Stimulated activated CD8-positive, alpha-beta memory T cell treated with anti-CD3 and anti-CD28 coated beads, Interleukin-4, amount 100 ng/mL, for 24 hours (primary cell): ENCODE results near the gene ASAP3.

ENCODE experiments used
- DNase-seq: peaks from one replicate; pipeline ENCODE4 v3.0.0-alpha.2; 2020; ENCODE audit warnings: low read depth

ASAP3 gene

DNA sequence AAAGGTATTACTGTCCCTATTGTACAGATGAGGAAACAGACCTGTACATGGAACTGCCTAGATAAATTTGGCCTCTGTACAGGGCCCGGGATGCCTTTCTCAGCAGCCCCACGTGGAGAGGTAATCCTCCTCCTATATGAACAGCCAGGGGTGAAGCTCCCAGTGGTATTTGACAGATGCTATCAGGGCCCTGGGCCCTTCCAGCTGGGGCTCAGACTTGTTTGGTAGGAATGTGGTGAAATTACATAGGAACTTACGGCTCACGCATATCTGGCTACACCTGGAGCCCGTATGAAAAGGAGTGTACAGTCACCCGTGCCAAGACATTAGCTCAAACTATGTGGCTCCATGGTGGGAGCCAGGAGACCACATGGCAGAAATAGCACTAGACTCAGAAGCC lies 34.7 kb downstream of the ASAP3 start:
- no peak for DNase-seq

- DNase-seq, result no peak
Observed at GRCh38 chr1:23448846-23449245, 35.1 kb downstream of the ASAP3 start.

GRCh38 chr1:23446661-23447310 lies 37.2 kb downstream of the ASAP3 start:
- DNase-seq, result no peak

DNA sequence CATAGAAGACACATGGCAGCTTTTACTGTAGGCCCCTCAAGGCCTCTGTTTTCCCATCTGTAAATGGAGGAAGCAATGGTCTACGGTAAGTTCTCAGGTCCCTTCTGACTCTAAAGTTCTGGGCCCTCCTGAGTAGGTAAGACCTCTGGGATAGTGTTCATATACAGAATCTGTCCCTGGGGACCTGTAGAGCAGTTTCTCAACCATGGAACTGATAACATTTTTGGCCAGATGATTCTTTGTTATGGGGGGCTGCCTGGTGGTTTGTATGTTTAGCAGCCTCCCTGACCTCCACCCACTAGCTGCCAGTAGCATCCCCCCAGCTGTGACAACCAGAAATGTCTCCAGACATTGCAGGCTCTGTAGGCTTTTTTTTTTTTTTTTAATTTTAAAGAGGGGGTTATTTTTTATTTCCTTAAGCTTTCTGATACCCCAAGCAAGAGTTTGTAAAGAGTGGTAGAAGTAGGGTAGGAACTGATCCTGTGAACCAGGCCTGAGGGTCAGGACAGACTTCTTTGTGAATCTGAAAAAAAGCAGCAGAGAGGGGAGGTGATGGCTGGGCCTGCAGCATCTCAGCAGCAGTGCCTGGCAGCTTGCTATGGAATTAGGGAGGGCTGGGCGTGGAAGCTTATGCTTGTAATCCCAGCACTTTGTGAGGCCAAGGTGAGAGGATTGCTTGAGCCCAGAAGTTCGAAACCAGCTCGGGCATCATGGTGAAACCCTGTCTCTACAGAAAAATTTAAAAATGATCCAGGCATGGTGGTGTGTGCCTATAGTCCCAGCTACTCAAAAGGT lies 39.2 kb downstream of the ASAP3 start:
- DNase-seq, result no peak

- no peak for DNase-seq
Observed at GRCh38 chr1:23444104-23444533, 39.9 kb downstream of the ASAP3 start.

DNA sequence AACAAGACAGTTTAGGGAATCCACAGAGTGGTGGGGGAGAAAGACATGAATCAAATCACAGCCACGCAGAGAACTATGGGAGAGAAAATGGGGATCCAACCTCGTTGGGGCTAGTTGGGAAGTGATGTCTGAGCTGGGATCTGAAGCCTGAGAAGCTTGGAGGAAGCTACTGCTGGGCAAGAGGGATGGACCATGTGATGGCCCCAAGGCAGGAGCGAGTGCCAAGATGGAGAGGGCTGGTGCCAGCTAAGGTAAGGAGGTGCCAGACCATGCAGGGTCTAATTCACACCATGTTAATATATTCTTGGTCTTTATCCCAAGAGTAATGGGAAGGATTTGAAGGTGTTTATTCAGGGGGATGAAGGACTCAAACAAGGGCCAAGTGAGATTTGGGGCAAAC lies 41.2 kb downstream of the ASAP3 start:
- DNase-seq, result no peak

GRCh38 chr1:23441446-23442148 lies 42.4 kb downstream of the ASAP3 start:
- DNase-seq, result no peak

GRCh38 chr1:23438545-23438944 lies 45.4 kb downstream of the ASAP3 start:
- DNase-seq, result no peak

GRCh38 chr1:23437355-23437664 lies 46.7 kb downstream of the ASAP3 start:
- no peak for DNase-seq

DNA sequence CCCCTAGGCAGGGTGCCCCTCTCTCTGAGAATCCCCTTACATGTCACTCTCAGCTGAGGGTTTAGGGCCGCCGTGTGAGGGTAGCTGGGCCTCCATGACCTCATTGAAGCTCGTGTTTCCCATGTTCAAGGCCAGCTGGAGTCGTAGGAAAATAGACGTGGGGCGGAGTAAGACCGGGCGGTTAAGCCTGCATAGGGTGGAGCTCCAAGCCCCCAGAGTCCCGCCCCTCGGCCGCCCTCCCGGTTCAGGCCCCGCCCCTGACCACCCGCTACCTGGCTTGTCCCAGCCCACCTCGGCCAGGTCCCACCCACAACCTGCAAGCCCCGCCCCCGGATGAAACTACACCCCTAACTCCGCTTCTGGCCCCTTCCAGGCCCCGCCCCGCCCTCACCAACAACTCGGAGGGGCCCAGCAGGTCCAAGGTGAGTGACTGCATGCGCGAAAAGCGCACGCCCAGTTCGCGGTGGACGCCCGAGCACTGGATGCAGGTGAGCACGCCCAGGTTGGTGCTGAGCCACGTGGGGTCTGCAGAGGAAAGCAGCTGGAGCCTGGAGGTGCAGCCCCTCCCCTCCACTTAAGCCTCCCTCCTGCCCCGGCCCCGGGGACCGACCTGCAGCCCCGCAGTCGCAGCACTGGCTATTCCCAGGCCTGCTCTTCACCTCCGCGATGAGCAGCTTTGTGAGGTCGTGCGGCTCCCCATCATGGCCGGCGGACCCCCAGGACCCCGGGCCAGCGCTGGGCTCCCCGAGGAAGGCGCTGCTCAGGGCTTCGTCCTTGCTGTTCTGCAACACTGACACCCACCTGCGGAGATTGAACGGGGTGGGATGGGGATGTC lies 47.2 kb downstream of the ASAP3 start:
- DNase-seq, result no peak

- DNase-seq, result no peak
Observed at GRCh38 chr1:23434260-23434775, 49.7 kb downstream of the ASAP3 start.

DNA sequence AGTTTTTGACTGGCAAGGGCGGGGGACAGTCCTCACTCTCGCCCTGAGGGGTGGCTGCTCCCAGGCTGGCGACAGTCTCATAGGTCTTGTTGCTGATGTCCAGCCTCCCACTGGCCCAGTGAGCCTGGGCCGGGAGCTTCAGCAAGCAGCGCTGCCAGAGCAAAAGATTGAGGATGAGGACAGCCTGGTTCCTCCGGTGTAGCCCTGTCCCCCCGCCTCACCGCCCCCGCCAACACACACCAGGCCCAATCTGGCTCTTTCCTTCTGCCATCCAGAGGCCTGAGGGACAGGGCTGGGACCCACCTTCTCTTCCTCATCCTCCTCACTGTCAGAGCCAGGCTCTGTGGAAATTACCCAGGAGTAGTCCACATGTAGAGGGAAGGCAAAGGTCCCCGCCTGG lies 50.9 kb downstream of the ASAP3 start:
- DNase-seq, result no peak

DNA sequence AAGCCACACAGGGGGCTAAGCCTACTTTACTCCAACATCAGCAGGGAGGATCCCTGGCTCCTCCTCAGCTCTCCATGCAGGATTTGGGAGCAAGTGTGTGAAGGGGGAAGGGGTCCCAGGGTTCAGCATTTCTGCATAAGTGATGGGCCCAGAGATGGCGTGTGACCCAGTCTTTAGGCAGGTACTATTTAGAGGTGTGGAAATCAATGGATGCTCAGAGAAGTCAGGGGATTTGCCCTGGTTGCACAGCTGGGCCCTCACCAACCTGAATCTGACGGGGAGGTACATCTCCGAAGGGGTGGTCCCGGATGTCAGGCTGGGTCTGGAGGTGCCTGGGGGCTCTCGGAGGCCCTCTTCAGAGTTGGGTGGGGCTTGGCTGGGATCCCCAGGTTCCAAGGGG lies 52.5 kb downstream of the ASAP3 start:
- no peak for DNase-seq

DNA sequence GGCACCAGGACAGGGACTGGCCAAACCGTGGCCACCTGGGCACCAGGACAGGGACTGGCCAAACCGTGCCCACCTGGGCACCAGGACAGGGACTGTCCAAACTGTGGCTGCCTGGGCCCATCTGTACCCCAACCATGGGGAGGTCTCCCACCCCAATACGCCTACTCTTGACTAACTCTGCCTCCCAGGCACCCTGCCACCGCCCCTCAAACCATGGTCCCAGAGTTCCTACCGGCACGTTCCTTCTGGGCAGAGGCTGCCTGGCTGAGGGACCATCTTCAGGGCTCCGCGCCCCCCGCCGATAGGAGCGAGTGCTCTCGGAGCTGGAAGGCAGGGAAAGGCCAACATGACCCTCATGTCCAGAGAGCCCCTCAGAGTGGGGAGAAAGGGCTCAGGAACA lies 53.2 kb downstream of the ASAP3 start:
- DNase-seq, result no peak

- no peak for DNase-seq
Observed at GRCh38 chr1:23428136-23428905, 55.7 kb downstream of the ASAP3 start.

DNA sequence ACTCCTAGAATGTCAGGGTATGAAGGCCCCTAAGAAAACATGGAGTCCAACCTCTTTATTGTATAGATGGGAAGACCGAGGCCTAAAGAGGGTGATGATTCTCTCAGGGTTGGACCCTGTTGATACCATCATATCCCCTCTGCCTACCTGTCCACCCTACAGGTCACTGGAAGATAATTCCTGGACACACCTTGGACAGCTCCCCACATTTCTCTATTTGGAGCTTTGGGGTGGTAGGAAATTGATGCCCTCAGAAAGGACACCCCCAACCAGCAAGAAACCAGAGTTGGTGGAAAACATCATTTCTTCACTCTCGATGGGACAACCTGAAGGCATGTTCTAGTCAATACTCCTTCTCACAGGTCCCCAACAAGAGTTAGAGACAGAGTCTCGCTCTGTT lies 56.4 kb downstream of the ASAP3 start:
- DNase-seq, result no peak

- DNase-seq, result no peak
Observed at GRCh38 chr1:23426828-23427227, 57.2 kb downstream of the ASAP3 start.

DNA sequence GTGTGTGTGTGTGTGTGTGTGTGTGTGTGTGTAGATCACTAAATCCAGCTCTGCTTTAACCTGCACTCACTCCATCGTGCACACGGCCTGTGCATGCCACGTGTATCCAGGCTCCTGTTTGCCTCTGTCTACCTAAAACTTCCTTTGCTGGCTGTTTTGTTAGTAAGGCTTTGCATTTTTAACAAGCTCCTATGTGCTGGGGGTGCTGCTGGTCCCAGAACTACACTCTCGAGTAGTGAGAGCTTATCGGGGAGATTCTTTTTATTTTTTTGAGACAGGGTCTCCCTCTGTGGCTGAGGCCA lies 58.8 kb downstream of the ASAP3 start:
- DNase-seq, result no peak

DNA sequence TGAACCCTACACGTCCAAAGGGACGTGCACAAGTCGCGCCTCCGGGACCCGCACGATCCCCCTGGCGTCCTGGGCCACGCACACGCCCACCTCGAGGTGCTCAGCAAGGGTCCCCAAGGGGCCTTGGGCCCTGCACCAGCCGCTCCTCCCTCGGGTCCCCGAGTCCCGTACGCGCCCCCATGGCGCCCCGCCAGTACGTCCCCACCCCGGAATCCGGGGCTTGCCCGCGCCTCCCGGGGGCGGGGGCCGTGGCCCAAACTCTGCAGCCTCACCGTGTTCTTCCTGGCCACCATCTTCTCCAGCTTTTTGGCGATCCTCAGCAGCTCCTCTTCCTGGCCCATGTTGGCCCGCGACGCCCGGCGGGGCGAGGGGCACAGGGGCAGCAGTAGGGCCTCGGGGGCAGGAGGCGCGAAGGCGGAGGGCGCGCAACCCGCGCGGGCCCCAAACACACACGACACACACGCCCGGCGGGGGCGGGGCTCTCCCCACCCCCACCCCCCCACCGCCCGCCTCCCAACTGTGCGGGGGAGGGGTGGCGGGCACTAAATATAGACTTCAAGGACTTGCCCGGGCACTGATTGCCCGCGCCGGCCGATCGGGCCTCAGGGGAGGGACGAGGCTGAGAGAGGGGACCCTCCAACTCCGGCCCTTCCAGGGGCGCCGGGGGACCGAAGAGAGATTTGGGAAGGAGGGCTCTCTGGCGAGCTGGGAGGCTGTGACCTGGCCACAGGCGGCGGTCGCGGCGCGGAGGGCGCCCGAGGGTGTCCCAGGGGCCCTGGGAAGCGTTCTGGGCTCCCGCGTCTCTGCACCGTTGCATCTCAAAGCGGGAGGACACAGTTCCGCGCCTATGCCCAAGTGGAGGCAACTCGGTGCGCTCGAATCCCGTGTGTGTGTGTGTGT lies 59.4 kb downstream of the ASAP3 start, which contains the start of gene TCEA3:
Gene TCEA3, minus strand, starts transcription at position 456 of the 900 bp plus-strand sequence. Its CDS starts 115 bp downstream, at position 341.
- DNase-seq, result no peak
